HG03025 (cell line): ENCODE measurements around the gene STON2.
"Not testable (repeated sequence)": the region's sequence is repeated elsewhere in the genome, so short reads cannot be mapped to it uniquely, and the experiment has no call there.

Source experiments
- ATAC-seq: cut with Tn5 transposase; IDR thresholded peaks from one replicate; pipeline ENCODE4 v1.9.1; 2021; ENCODE audit warnings: mild to moderate bottlenecking, moderate library complexity; ENCODE audit not compliant: unreplicated experiment, low FRiP score

The STON2 gene

GRCh38 chr14:81400202-81400678, at the start of gene STON2:
STON2 (minus strand) TSS chr14:81400324; CDS start chr14:81398382, 1,942 bp downstream.
- no peak for ATAC-seq

GRCh38 chr14:81449576-81449975, 49.5 kb upstream of the STON2 start:
- no peak for ATAC-seq

GRCh38 chr14:81449114-81449513, 49.0 kb upstream of the STON2 start:
- ATAC-seq, result no peak

- no peak for ATAC-seq
These were observed 47.1 kb upstream of the STON2 start for GRCh38 chr14:81447021-81447764.

GRCh38 chr14:81446279-81447007, 46.3 kb upstream of the STON2 start:
- no peak for ATAC-seq

- no peak for ATAC-seq
These were observed 41.6 kb upstream of the STON2 start for GRCh38 chr14:81441626-81442134.

GRCh38 chr14:81440041-81440440, 39.9 kb upstream of the STON2 start:
- no peak for ATAC-seq

- no peak for ATAC-seq
These were observed 37.1 kb upstream of the STON2 start for GRCh38 chr14:81437244-81437643.

- ATAC-seq, result peak; percentile 69
These were observed 36.4 kb upstream of the STON2 start for GRCh38 chr14:81436296-81437138.

GRCh38 chr14:81435391-81436295, 35.5 kb upstream of the STON2 start:
- ATAC-seq, result peak; percentile 29

- no peak for ATAC-seq
These were observed 34.9 kb upstream of the STON2 start for GRCh38 chr14:81435048-81435390.

GRCh38 chr14:81434230-81434629, 34.1 kb upstream of the STON2 start:
- no peak for ATAC-seq

- ATAC-seq, result no peak
These were observed 33.3 kb upstream of the STON2 start for GRCh38 chr14:81433378-81433777.

- no peak for ATAC-seq
These were observed 32.1 kb upstream of the STON2 start for GRCh38 chr14:81432219-81432661.

- ATAC-seq, result no peak
These were observed 30.1 kb upstream of the STON2 start for GRCh38 chr14:81430235-81430634.

GRCh38 chr14:81429749-81430148, 29.6 kb upstream of the STON2 start:
- ATAC-seq, result not testable (repeated sequence)

- ATAC-seq, result no peak
These were observed 28.9 kb upstream of the STON2 start for GRCh38 chr14:81429028-81429427.

- no peak for ATAC-seq
These were observed 27.4 kb upstream of the STON2 start for GRCh38 chr14:81427348-81428058.

- ATAC-seq, result no peak
These were observed 23.4 kb upstream of the STON2 start for GRCh38 chr14:81423504-81423903.
